WERI-Rb-1 (cell line): Measurements from ENCODE around the gene NKAIN4.
"Not testable (repeated sequence)": the region's sequence is repeated elsewhere in the genome, so short reads cannot be mapped to it uniquely, and the experiment has no call there.

Source experiments
- DNase-seq: peaks from one replicate; pipeline ENCODE4 v3.0.0-alpha.2; 2020
- H3K27ac ChIP-seq: fragments of 250-450 bp; sonication (Bioruptor Pico); 2 replicates; pipeline ENCODE4 v1.5.1; 2020; ENCODE audit warnings: mild to moderate bottlenecking, moderate library complexity
- H3K27me3 ChIP-seq: fragments of 250-450 bp; sonication (Bioruptor Pico); 2 replicates; pipeline ENCODE4 v1.5.1; 2021; ENCODE audit warnings: mild to moderate bottlenecking, low read depth, moderate library complexity; ENCODE audit not compliant: insufficient read depth, severe bottlenecking
- H3K36me3 ChIP-seq: fragments of 250-450 bp; sonication (Bioruptor Pico); 2 replicates; pipeline ENCODE4 v1.5.1; 2020; ENCODE audit warnings: mild to moderate bottlenecking, moderate library complexity
- H3K4me3 ChIP-seq: 2 replicates; pipeline ENCODE4 v1.5.1; 2011; ENCODE audit warnings: low read depth, mild to moderate bottlenecking, control low read depth, low read length
- H3K9me3 ChIP-seq: fragments of 250-450 bp; sonication (Bioruptor Pico); 2 replicates; pipeline ENCODE4 v1.5.1; 2021; ENCODE audit warnings: mild to moderate bottlenecking, moderate library complexity; ENCODE audit not compliant: severe bottlenecking
- CTCF ChIP-seq: IDR thresholded peaks from 2 replicates; pipeline ENCODE4 v1.5.1; 2011; ENCODE audit warnings: low read depth, mild to moderate bottlenecking, control low read depth, inconsistent platforms, low read length

NKAIN4 gene

GRCh38 chr20:63254606-63255384 lies 532 bp upstream of the NKAIN4 start:
- Histone ChIP-seq H3K4me3 (peak overlapping the region; percentile 21), H3K27ac (no peak overlapping the region), H3K27me3 (peaks cover 10% of the 10 kb centered on the region), H3K36me3 (no peaks in the 10 kb centered on the region), H3K9me3 (no peaks in the 10 kb centered on the region)
- peak; percentile 51 for DNase-seq
- peak; percentile 51 for TF ChIP-seq CTCF

GRCh38 chr20:63253438-63254231 lies 628 bp downstream of the NKAIN4 start:
- Histone ChIP-seq H3K36me3 (no peaks in the 10 kb centered on the region), H3K27ac (no peak overlapping the region), H3K4me3 (peak overlapping the region; percentile 27), H3K9me3 (no peaks in the 10 kb centered on the region), H3K27me3 (peaks cover 10% of the 10 kb centered on the region)
- no peak for TF ChIP-seq CTCF
- no peak for DNase-seq

- no peak for TF ChIP-seq CTCF
- peaks cover 10% of the 10 kb centered on the region for H3K27me3 ChIP-seq
- H3K9me3 ChIP-seq: no peaks in the 10 kb centered on the region
- no peak for DNase-seq
- H3K4me3 ChIP-seq: peak overlapping the region; percentile 26; the same call in 1 of the 2 replicates
- H3K27ac ChIP-seq: no peak overlapping the region
- no peaks in the 10 kb centered on the region for H3K36me3 ChIP-seq
Measured at GRCh38 chr20:63253065-63253437, 1.2 kb downstream of the NKAIN4 start.

- Histone ChIP-seq H3K36me3 (no peaks in the 10 kb centered on the region), H3K4me3 (no peak overlapping the region), H3K27me3 (peaks cover 10% of the 10 kb centered on the region), H3K27ac (no peak overlapping the region), H3K9me3 (no peaks in the 10 kb centered on the region)
- DNase-seq: no peak
- no peak for TF ChIP-seq CTCF
Measured at GRCh38 chr20:63252284-63252711, 2.0 kb downstream of the NKAIN4 start.

- DNase-seq: peak; percentile 76
- H3K27me3 ChIP-seq: peaks cover 10% of the 10 kb centered on the region
- not testable (repeated sequence) for H3K27ac ChIP-seq, H3K9me3 ChIP-seq, H3K4me3 ChIP-seq, H3K36me3 ChIP-seq
- peak; percentile 38; the same call in 1 of the 2 replicates for TF ChIP-seq CTCF
Measured at GRCh38 chr20:63251350-63251749, 2.9 kb downstream of the NKAIN4 start.
